Adrenal gland (tissue), 12 donors: ENCODE data around the gene ABLIM1. TPM values are rescaled to one million over a fixed set of nuclear protein-coding genes. Genes with fewer than 3 reads are reported as not detected.

Experiments used
- DNase-seq, 7 donors: peaks; one replicate each; pipeline ENCODE4 v3.0.0-alpha.2; 2019 to 2020
- H3K27ac ChIP-seq, 5 donors: fragments of 200-600 bp; sonication (generic) in 4 of 5; 1 replicate in 3 of 5; 2 replicates in 2 of 5; pipeline versions ENCODE4 v1.5.1 to v1.8.0; 2016 to 2020; ENCODE audit warnings: mild to moderate bottlenecking in 1 of 5
- H3K27me3 ChIP-seq: fragments of 200-600 bp; 2 replicates; pipeline ENCODE4 v1.8.0; 2021
- H3K36me3 ChIP-seq, 2 donors: fragments of 200-600 bp; replicated peaks in 1 of 2; 1 replicate in 1 of 2; 2 replicates in 1 of 2; pipeline versions ENCODE4 v1.5.1 to v1.8.0; 2018 to 2022
- H3K4me1 ChIP-seq, 2 donors: fragments of 200-600 bp; replicated peaks in 1 of 2; 1 replicate in 1 of 2; 2 replicates in 1 of 2; pipeline versions ENCODE4 v1.5.1 to v1.8.0; 2018 to 2021
- H3K4me3 ChIP-seq, 4 donors: fragments of 200-600 bp; sonication (generic) in 3 of 4; one replicate each; pipeline ENCODE4 v1.5.1; 2016 to 2018
- H3K9me3 ChIP-seq, 3 donors: fragments of 200-600 bp; sonication (generic) in 1 of 3; replicated peaks in 1 of 3; 1 replicate in 2 of 3; 2 replicates in 1 of 3; pipeline versions ENCODE4 v1.5.1 to v1.8.0; 2016 to 2021
- CTCF ChIP-seq, 6 experiments: fragments of 450-650 bp in 4 of 6; fragments of 200-600 bp in 2 of 6; sonication (generic) in 1 of 6; IDR thresholded peaks; 1 replicate in 5 of 6; 2 replicates in 1 of 6; pipeline versions ENCODE4 v1.5.1 to v1.8.0; 2016 to 2021; ENCODE audit warnings: antibody characterized with exemption in 6 of 6, mild to moderate bottlenecking in 2 of 6, moderate library complexity in 1 of 6
- POLR2A ChIP-seq, 2 donors: fragments of 450-650 bp; IDR thresholded peaks; one replicate each; pipeline ENCODE4 v1.6.1; 2017; ENCODE audit warnings: antibody characterized with exemption in 2 of 2, mild to moderate bottlenecking in 2 of 2, moderate library complexity in 1 of 2
- WGBS, 4 donors: extraction: QIAGEN DNeasy Blood & Tissue Kit in 2 of 4; methylation state at CpG; one replicate each; pipeline versions ENCODE4 v1.1.5 to v1.1.7; 2013 to 2017; 5-methylcytosine and 5-hydroxymethylcytosine counted together
- intact Hi-C, 2 donors: fragments of 100-400 bp; cut with DNase I; formaldehyde crosslinking; loops; one replicate each; pipeline versions ENCODE4 v1.14.1 to v1.15.0; 2022 to 2023
- polyA plus RNA-seq, 3 donors: library from polyadenylated mRNA; stranded (reverse); fragments of 200-250 nt in 2 of 3; fragments of 350-450 nt in 1 of 3; fragmentation: Illumina TruSeq in 1 of 3; extraction: RNeasy Lipid Tissue Mini Kit (QIAGEN cat#74804) in 1 of 3; gene quantifications; one replicate each; pipeline ENCODE4 v1.2.3, GENCODE V29; 2013 to 2014
- total RNA-seq, 9 donors: library from RNA; depleted of rRNA in 4 of 9; stranded (reverse); fragments of >200 nt in 4 of 9; fragments of 120-200 nt in 1 of 9; fragmentation: NEBNext Ultra II Directional in 1 of 9; extraction: Animal tissue kit (Norgen Biotek cat#: 25700) in 1 of 9; gene quantifications; one replicate each; pipeline versions ENCODE4 v1.1.0 to v1.2.4, GENCODE V29; 2013 to 2023
- donor health status: healthy with polysubstance abuse.
- donor health status: Bipolar disorder and iron deficiency.
- donor health status: DM: yes; HTN: yes; CAD: no.
- donor health status: DM: no; HTN: no; CAD: no.
- donor health status: DM: no; HTN: no; CAD: no.
- donor health status: DM: yes; HTN: yes; CAD: no.

ABLIM1 gene
- total and polyA plus RNA-seq, 12 donors = 7.9 to 430 (median 185) TPM

- Histone ChIP-seq H3K4me1 (peaks cover 0 to 36% of the 10 kb centered on the region in 2 donors), H3K27me3 (no peaks in the 10 kb centered on the region), H3K27ac (peak overlapping the region in 3 of 5 donors; percentile 9 to 63 (median 32)), H3K9me3 (no peaks in the 10 kb centered on the region), H3K4me3 (peak overlapping the region in 1 of 4 donors; percentile 1), H3K36me3 (peaks cover 0 to under 1% of the 10 kb centered on the region in 2 donors)
- WGBS, 4 donors = 28 to 41% (median 30%) methylated on average over 21 to 24 of the region's 24 CpGs
- intact Hi-C loops = no loop called here
- no peak for TF ChIP-seq CTCF (IDR thresholded peaks at IDR 0.05)
- no peak for TF ChIP-seq POLR2A (IDR thresholded peaks at IDR 0.05)
- DNase-seq = peak in 5 of 7 donors; percentile 37 to 72 (median 42)
Observed at GRCh38 chr10:114526504-114527238, 131.4 kb downstream of the ABLIM1 start.

GRCh38 chr10:114526126-114526503 lies 132.0 kb downstream of the ABLIM1 start:
- TF ChIP-seq CTCF (IDR thresholded peaks at IDR 0.05) (no peak), POLR2A (IDR thresholded peaks at IDR 0.05) (no peak)
- intact Hi-C loops = no loop called here
- peak overlapping the region in 2 of 5 donors; percentile 32 to 63 for H3K27ac ChIP-seq
- H3K27me3 ChIP-seq = no peaks in the 10 kb centered on the region
- no peaks in the 10 kb centered on the region for H3K9me3 ChIP-seq
- H3K4me1 ChIP-seq = peaks cover 0 to 36% of the 10 kb centered on the region in 2 donors
- WGBS, 4 donors = 17 to 29% (median 25%) methylated on average over 5 of the region's 5 CpGs
- peak overlapping the region in 1 of 4 donors; percentile 1 for H3K4me3 ChIP-seq
- no peak for DNase-seq
- H3K36me3 ChIP-seq = no peaks in the 10 kb centered on the region

GRCh38 chr10:114525368-114525949 lies 132.6 kb downstream of the ABLIM1 start:
- WGBS, 4 donors = 47 to 71% (median 58%) methylated on average over 8 of the region's 8 CpGs
- TF ChIP-seq CTCF (IDR thresholded peaks at IDR 0.05) (no peak), POLR2A (IDR thresholded peaks at IDR 0.05) (no peak)
- Histone ChIP-seq H3K4me3 (no peak overlapping the region), H3K27ac (peak overlapping the region in 1 of 5 donors; percentile 63), H3K9me3 (no peaks in the 10 kb centered on the region), H3K36me3 (no peaks in the 10 kb centered on the region), H3K4me1 (peaks cover 0 to 36% of the 10 kb centered on the region in 2 donors), H3K27me3 (no peaks in the 10 kb centered on the region)
- intact Hi-C loops = no loop called here
- no peak for DNase-seq

GRCh38 chr10:114523876-114524275 lies 134.2 kb downstream of the ABLIM1 start:
- WGBS, 4 donors = 88 to 93% (median 91%) methylated on average over 3 of the region's 3 CpGs
- intact Hi-C loops = no loop called here
- no peak overlapping the region for H3K4me3 ChIP-seq

More at GRCh38 chr10:114523876-114524275, 134.2 kb downstream of the ABLIM1 start:
- no peaks in the 10 kb centered on the region for H3K36me3 ChIP-seq
- H3K27me3 ChIP-seq = no peaks in the 10 kb centered on the region
- H3K27ac ChIP-seq = no peak overlapping the region
- no peak for DNase-seq
- TF ChIP-seq POLR2A (IDR thresholded peaks at IDR 0.05) (no peak), CTCF (IDR thresholded peaks at IDR 0.05) (no peak)
- peaks cover 0 to 51% of the 10 kb centered on the region in 2 donors for H3K4me1 ChIP-seq
- H3K9me3 ChIP-seq = no peaks in the 10 kb centered on the region
